HEK293T (cell line): ENCODE measurements around the gene EPHA3.

Experiments
- BHLHE40 ChIP-seq: fragments of 450-650 bp; IDR thresholded peaks from 2 replicates; pipeline ENCODE4 v1.6.1; 2016; ENCODE audit warnings: mild to moderate bottlenecking, moderate library complexity, borderline replicate concordance
- FOXA1 ChIP-seq: fragments of 450-650 bp; IDR thresholded peaks from 2 replicates; pipeline ENCODE4 v1.6.1; 2016; ENCODE audit warnings: mild to moderate bottlenecking
- FOXM1 ChIP-seq: fragments of 450-650 bp; IDR thresholded peaks from 2 replicates; pipeline ENCODE4 v1.6.1; 2017; ENCODE audit warnings: mild to moderate bottlenecking, borderline replicate concordance
- HDGF ChIP-seq: fragments of 450-650 bp; IDR thresholded peaks from 2 replicates; pipeline ENCODE4 v1.6.1; 2017; ENCODE audit warnings: antibody characterized with exemption, borderline replicate concordance
- L3MBTL2 ChIP-seq: fragments of 450-650 bp; conservative IDR thresholded peaks from 2 replicates; pipeline ENCODE4 v1.6.1; 2016; ENCODE audit warnings: mild to moderate bottlenecking
- SP1 ChIP-seq: fragments of 450-650 bp; IDR thresholded peaks from 2 replicates; pipeline ENCODE4 v1.6.1; 2017
- SUZ12 ChIP-seq: fragments of 450-650 bp; IDR thresholded peaks from 2 replicates; pipeline ENCODE4 v1.6.1; 2016; ENCODE audit warnings: mild to moderate bottlenecking

DNA sequence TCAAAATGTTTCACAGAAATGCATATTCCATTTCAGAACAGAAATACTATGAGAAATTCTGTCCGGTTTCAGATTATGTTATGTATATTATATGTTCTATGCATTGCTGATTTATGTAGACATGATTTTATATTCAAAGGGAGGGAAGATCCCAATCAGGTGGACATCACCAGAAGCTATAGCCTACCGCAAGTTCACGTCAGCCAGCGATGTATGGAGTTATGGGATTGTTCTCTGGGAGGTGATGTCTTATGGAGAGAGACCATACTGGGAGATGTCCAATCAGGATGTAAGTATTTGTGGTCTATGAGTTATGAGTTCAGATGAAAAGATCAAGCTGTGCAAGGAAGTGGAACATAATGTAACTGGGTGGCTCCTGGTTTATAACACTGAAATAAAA lies 341.7 kb downstream of the EPHA3 start:
- TF ChIP-seq L3MBTL2 (no peak), SUZ12 (no peak), HDGF (no peak), SP1 (no peak), FOXA1 (no peak), BHLHE40 (no peak), FOXM1 (no peak)
